ENCODE measurements around the gene GRAMD1A.
"Not testable (repeated sequence)": the region's sequence is repeated elsewhere in the genome, so short reads cannot be mapped to it uniquely, and the experiment has no call there.

The GRAMD1A gene

GRCh38 chr19:35027851-35028599 lies 27.9 kb downstream of the GRAMD1A start:
- peaks cover 26% of the 10 kb centered on the region for H3K36me3 ChIP-seq (ENCODE audit: low read depth)

GRCh38 chr19:35028600-35028885 lies 28.4 kb downstream of the GRAMD1A start:
- not testable (repeated sequence) for H3K4me1 ChIP-seq (ENCODE audit: insufficient read depth, poor library complexity, severe bottlenecking); H3K4me3 ChIP-seq (ENCODE audit: severe bottlenecking); H3K27ac ChIP-seq (ENCODE audit: poor library complexity, severe bottlenecking); DNase-seq (ENCODE audit: low spot score); H3K9me3 ChIP-seq (ENCODE audit: severe bottlenecking); ATAC-seq (ENCODE audit: low read depth)
- peaks cover 24% of the 10 kb centered on the region for H3K36me3 ChIP-seq (ENCODE audit: low read depth)
- H3K27me3 ChIP-seq (ENCODE audit: insufficient read depth, poor library complexity, severe bottlenecking) = peaks cover 13% of the 10 kb centered on the region

More at GRCh38 chr19:35027851-35028599, 27.9 kb downstream of the GRAMD1A start:
- TF ChIP-seq CTCF (IDR thresholded peaks at IDR 0.05; ENCODE audit: poor library complexity, severe bottlenecking) = no peak
- Histone ChIP-seq H3K9me3 (ENCODE audit: severe bottlenecking) (no peaks in the 10 kb centered on the region), H3K4me1 (ENCODE audit: insufficient read depth, poor library complexity, severe bottlenecking) (no peaks in the 10 kb centered on the region), H3K27me3 (ENCODE audit: insufficient read depth, poor library complexity, severe bottlenecking) (peaks cover 13% of the 10 kb centered on the region), H3K27ac (ENCODE audit: poor library complexity, severe bottlenecking) (no peak overlapping the region), H3K4me3 (ENCODE audit: severe bottlenecking) (no peak overlapping the region)
- ATAC-seq (ENCODE audit: low read depth) (0 out of 3 replicates have a peak, but pooled peaks have one; percentile 5), DNase-seq (ENCODE audit: low spot score) (no peak)

- not testable (repeated sequence) for DNase-seq (ENCODE audit: low spot score); H3K9me3 ChIP-seq (ENCODE audit: severe bottlenecking); H3K4me3 ChIP-seq (ENCODE audit: severe bottlenecking); ATAC-seq (ENCODE audit: low read depth); H3K4me1 ChIP-seq (ENCODE audit: insufficient read depth, poor library complexity, severe bottlenecking); H3K27ac ChIP-seq (ENCODE audit: poor library complexity, severe bottlenecking)
- Histone ChIP-seq H3K36me3 (ENCODE audit: low read depth) (peaks cover 17% of the 10 kb centered on the region), H3K27me3 (ENCODE audit: insufficient read depth, poor library complexity, severe bottlenecking) (peaks cover 13% of the 10 kb centered on the region)
Measured at GRCh38 chr19:35029275-35029736, 29.2 kb downstream of the GRAMD1A start.

DNA sequence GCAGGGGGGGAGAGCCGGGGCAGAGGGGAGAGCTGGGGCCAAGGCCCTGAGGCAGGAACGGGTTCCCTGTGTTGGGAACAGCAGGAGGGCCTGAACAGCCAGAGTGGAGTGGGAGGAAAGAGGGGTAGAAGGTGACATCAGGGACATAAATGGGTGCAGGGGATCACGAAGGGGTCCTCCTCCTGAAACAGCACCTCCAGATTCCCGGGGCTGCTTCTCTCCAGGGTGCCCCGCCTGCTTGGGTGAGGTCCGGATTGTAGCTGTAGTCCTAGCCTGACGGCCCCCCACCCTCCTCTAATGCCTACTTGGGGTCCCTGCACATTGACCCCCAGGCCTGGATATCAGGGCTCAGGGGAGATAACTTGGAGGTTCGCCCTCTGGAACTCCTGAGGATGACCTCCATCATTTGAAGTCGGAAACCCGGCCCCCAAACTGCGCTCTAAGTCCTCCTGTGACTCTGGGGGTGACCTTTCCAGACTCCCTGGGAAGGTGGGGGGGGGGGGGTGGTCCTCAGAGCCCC lies 29.7 kb downstream of the GRAMD1A start:
- DNase-seq (ENCODE audit: low spot score) (no peak), ATAC-seq (ENCODE audit: low read depth) (no peak; the same call in 2 of the 3 replicates)
- TF ChIP-seq CTCF (IDR thresholded peaks at IDR 0.05; ENCODE audit: poor library complexity, severe bottlenecking) = no peak
- H3K4me1 ChIP-seq (ENCODE audit: insufficient read depth, poor library complexity, severe bottlenecking) = no peaks in the 10 kb centered on the region
- H3K36me3 ChIP-seq (ENCODE audit: low read depth) = peaks cover 17% of the 10 kb centered on the region
- H3K4me3 ChIP-seq (ENCODE audit: severe bottlenecking) = peak overlapping the region; percentile 56
- peaks cover 13% of the 10 kb centered on the region for H3K27me3 ChIP-seq (ENCODE audit: insufficient read depth, poor library complexity, severe bottlenecking)
- no peak overlapping the region for H3K27ac ChIP-seq (ENCODE audit: poor library complexity, severe bottlenecking)
- no peaks in the 10 kb centered on the region for H3K9me3 ChIP-seq (ENCODE audit: severe bottlenecking)

GRCh38 chr19:35030257-35031071 lies 30.3 kb downstream of the GRAMD1A start, which contains the start of gene SCN1B:
TSS of gene SCN1B (plus strand) at chr19:35030470. CDS start at chr19:35030821, 351 bp downstream.
- Histone ChIP-seq H3K27ac (ENCODE audit: poor library complexity, severe bottlenecking) (no peak within 1 kb of the TSS), H3K36me3 (ENCODE audit: low read depth) (peaks cover 17% of the 10 kb centered on the region), H3K4me3 (ENCODE audit: severe bottlenecking) (peak within 1 kb of the TSS; percentile 56), H3K9me3 (ENCODE audit: severe bottlenecking) (no peaks in the 10 kb centered on the region), H3K27me3 (ENCODE audit: insufficient read depth, poor library complexity, severe bottlenecking) (peaks cover 13% of the 10 kb centered on the region), H3K4me1 (ENCODE audit: insufficient read depth, poor library complexity, severe bottlenecking) (no peaks in the 10 kb centered on the region)
- no peak for TF ChIP-seq CTCF (IDR thresholded peaks at IDR 0.05; ENCODE audit: poor library complexity, severe bottlenecking)
- ATAC-seq (ENCODE audit: low read depth) (peak; percentile 75), DNase-seq (ENCODE audit: low spot score) (no peak)

Measured in RWPE2 (cell line).